Measurements from ENCODE around the gene CES3. TPM values are rescaled to one million over a fixed set of nuclear protein-coding genes. Genes with fewer than 3 reads are reported as not detected.

Gene CES3
- total and polyA plus RNA-seq, 9 donors = 0.45 to 2.3 (median 1.3) TPM

GRCh38 chr16:67021321-67021720, 60.3 kb downstream of the CES3 start:
- Histone ChIP-seq H3K4me1 (ENCODE audit: insufficient read depth) (no peaks in the 10 kb centered on the region), H3K36me3 (no peaks in the 10 kb centered on the region), H3K9me3 (no peaks in the 10 kb centered on the region), H3K4me3 (no peak overlapping the region), H3K27me3 (no peaks in the 10 kb centered on the region), H3K27ac (no peak overlapping the region)
- DNase-seq = peak in 1 of 5 donors; percentile 1
- TF ChIP-seq EP300 (IDR thresholded peaks at IDR 0.05) (no peak), CTCF (IDR thresholded peaks at IDR 0.05) (no peak), POLR2A (IDR thresholded peaks at IDR 0.05) (no peak)
- whole genome bisulfite sequencing, 3 donors = 84 to 95% (median 92%) methylated on average over 3 of the region's 3 CpGs
- intact Hi-C loops (cut with DNase I) = no loop called here

- 57 to 70% (median 68%) methylated on average over 4 of the region's 4 CpGs for WGBS, 3 donors
- TF ChIP-seq POLR2A (IDR thresholded peaks at IDR 0.05) (no peak), CTCF (IDR thresholded peaks at IDR 0.05) (no peak), EP300 (IDR thresholded peaks at IDR 0.05) (no peak)
These were observed 61.6 kb downstream of the CES3 start for GRCh38 chr16:67022531-67023214.

GRCh38 chr16:67023689-67024088, 62.6 kb downstream of the CES3 start:
- no peak for TF ChIP-seq POLR2A (IDR thresholded peaks at IDR 0.05)

More at GRCh38 chr16:67022531-67023214, 61.6 kb downstream of the CES3 start:
- H3K4me3 ChIP-seq = no peak overlapping the region
- no peak for DNase-seq
- no peaks in the 10 kb centered on the region for H3K4me1 ChIP-seq (ENCODE audit: insufficient read depth)
- H3K27ac ChIP-seq = no peak overlapping the region
- H3K9me3 ChIP-seq = no peaks in the 10 kb centered on the region
- H3K36me3 ChIP-seq = no peaks in the 10 kb centered on the region
- no peaks in the 10 kb centered on the region for H3K27me3 ChIP-seq
- intact Hi-C loops (cut with DNase I) = no loop called here

More at GRCh38 chr16:67023689-67024088, 62.6 kb downstream of the CES3 start:
- intact Hi-C loops (cut with DNase I) = no loop called here
- 85 to 100% (median 92%) methylated on average over 1 of the region's 1 CpG for WGBS, 3 donors
- Histone ChIP-seq H3K9me3 (no peaks in the 10 kb centered on the region), H3K36me3 (no peaks in the 10 kb centered on the region), H3K4me3 (no peak overlapping the region), H3K4me1 (ENCODE audit: insufficient read depth) (peaks cover 3% of the 10 kb centered on the region), H3K27ac (no peak overlapping the region), H3K27me3 (no peaks in the 10 kb centered on the region)
- DNase-seq = peak in 1 of 5 donors; percentile 2

Small RNA genes within 50 kb of the gene (small RNA-seq; reads per million reads assigned to genes)
- gene RN7SL543P = not detected

Other genes starting within 250 kb of the CES3 start
- gene DYNC1LI2, start 209.7 kb upstream of the CES3 start, total RNA-seq = 100 to 1,000 TPM in 3 of 7 donors, 10 to 100 TPM in 4; 71.3 to 116 (median 94.8) TPM
- gene DYNC1LI2, start 209.7 kb upstream of the CES3 start, polyA plus RNA-seq = 10 to 100 TPM; 44.3 to 91.3 TPM
- gene TERB1, start 159.7 kb upstream of the CES3 start, total RNA-seq = under 1 TPM in 3 of 7 donors, not detected in 4; 0.27 to 0.50 (median 0.35) TPM
- gene TERB1, start 159.7 kb upstream of the CES3 start, polyA plus RNA-seq = under 1 TPM in 1 of 2 donors, not detected in 1; 0.04 TPM
- 10 to 100 TPM; 38.3 to 63.7 (median 54.0) TPM for gene NAE1, start 130.3 kb upstream of the CES3 start, total RNA-seq
- 10 to 100 TPM; 41.8 to 44.4 TPM for gene NAE1, start 130.3 kb upstream of the CES3 start, polyA plus RNA-seq
- not detected for gene CA7, start 116.9 kb upstream of the CES3 start, total RNA-seq
- not detected for gene CA7, start 116.9 kb upstream of the CES3 start, polyA plus RNA-seq
- gene PDP2, start 80.8 kb upstream of the CES3 start, total RNA-seq = 10 to 100 TPM in 5 of 7 donors, 1 to 10 TPM in 2; 3.9 to 23.3 (median 18.5) TPM
- 10 to 100 TPM in 1 of 2 donors, 1 to 10 TPM in 1; 9.4 to 27.9 TPM for gene PDP2, start 80.8 kb upstream of the CES3 start, polyA plus RNA-seq
- 10 to 100 TPM in 1 of 7 donors, 1 to 10 TPM in 1, under 1 TPM in 3, not detected in 2; 0.12 to 19.2 (median 0.57) TPM for gene CDH16, start 42.4 kb upstream of the CES3 start, total RNA-seq
- gene CDH16, start 42.4 kb upstream of the CES3 start, polyA plus RNA-seq = not detected
- gene RRAD, start 35.7 kb upstream of the CES3 start, total RNA-seq = 10 to 100 TPM in 5 of 7 donors, 1 to 10 TPM in 2; 5.6 to 43.1 (median 12.1) TPM
- 10 to 100 TPM in 1 of 2 donors, 1 to 10 TPM in 1; 2.3 to 22.3 TPM for gene RRAD, start 35.7 kb upstream of the CES3 start, polyA plus RNA-seq
- gene CIAO2B, start 26.9 kb upstream of the CES3 start, total RNA-seq = 10 to 100 TPM; 57.7 to 77.8 (median 66.7) TPM
- gene CIAO2B, start 26.9 kb upstream of the CES3 start, polyA plus RNA-seq = 100 to 1,000 TPM in 1 of 2 donors, 10 to 100 TPM in 1; 40.1 to 150 TPM
- 10 to 100 TPM; 25.5 to 51.9 (median 42.2) TPM for gene CES2, start 25.8 kb upstream of the CES3 start, total RNA-seq
- gene CES2, start 25.8 kb upstream of the CES3 start, polyA plus RNA-seq = 10 to 100 TPM; 29.4 to 38.9 TPM
- 10 to 100 TPM in 5 of 7 donors, 1 to 10 TPM in 2; 6.7 to 67.1 (median 15.5) TPM for gene CES4A, start 27.3 kb downstream of the CES3 start, total RNA-seq
- 1 to 10 TPM; 6.0 to 9.7 TPM for gene CES4A, start 27.3 kb downstream of the CES3 start, polyA plus RNA-seq
- gene CBFB, start 67.9 kb downstream of the CES3 start, total RNA-seq = 10 to 100 TPM; 39.9 to 58.3 (median 48.9) TPM
- 10 to 100 TPM; 19.2 to 23.8 TPM for gene CBFB, start 67.9 kb downstream of the CES3 start, polyA plus RNA-seq
- gene PHAF1, start 148.7 kb downstream of the CES3 start, total RNA-seq = 10 to 100 TPM; 13.7 to 17.4 (median 14.9) TPM
- gene PHAF1, start 148.7 kb downstream of the CES3 start, polyA plus RNA-seq = 10 to 100 TPM in 1 of 2 donors, 1 to 10 TPM in 1; 9.0 to 25.1 TPM
- 10 to 100 TPM; 11.1 to 45.7 (median 28.7) TPM for gene B3GNT9, start 189.7 kb downstream of the CES3 start, total RNA-seq
- 10 to 100 TPM; 17.1 to 18.1 TPM for gene B3GNT9, start 189.7 kb downstream of the CES3 start, polyA plus RNA-seq
- gene TRADD, start 198.6 kb downstream of the CES3 start, total RNA-seq = 10 to 100 TPM in 6 of 7 donors, 1 to 10 TPM in 1; 7.3 to 30.9 (median 15.5) TPM
- gene TRADD, start 198.6 kb downstream of the CES3 start, polyA plus RNA-seq = 10 to 100 TPM in 1 of 2 donors, 1 to 10 TPM in 1; 4.2 to 15.7 TPM
- 10 to 100 TPM in 6 of 7 donors, 1 to 10 TPM in 1; 8.8 to 23.0 (median 15.0) TPM for gene FBXL8, start 198.7 kb downstream of the CES3 start, total RNA-seq
- gene FBXL8, start 198.7 kb downstream of the CES3 start, polyA plus RNA-seq = 10 to 100 TPM in 1 of 2 donors, 1 to 10 TPM in 1; 1.3 to 13.1 TPM
- 100 to 1,000 TPM in 1 of 7 donors, 10 to 100 TPM in 6; 30.8 to 115 (median 77.7) TPM for gene HSF4, start 203.5 kb downstream of the CES3 start, total RNA-seq
- gene HSF4, start 203.5 kb downstream of the CES3 start, polyA plus RNA-seq = 10 to 100 TPM in 1 of 2 donors, 1 to 10 TPM in 1; 9.9 to 44.9 TPM
- 10 to 100 TPM; 14.1 to 31.7 (median 21.4) TPM for gene NOL3, start 209.3 kb downstream of the CES3 start, total RNA-seq
- gene NOL3, start 209.3 kb downstream of the CES3 start, polyA plus RNA-seq = 10 to 100 TPM; 17.9 to 23.1 TPM
- 10 to 100 TPM; 16.8 to 96.4 (median 65.7) TPM for gene MATCAP1, start 222.7 kb downstream of the CES3 start, total RNA-seq
- 10 to 100 TPM; 15.4 to 38.4 TPM for gene MATCAP1, start 222.7 kb downstream of the CES3 start, polyA plus RNA-seq
- gene EXOC3L1, start 228.9 kb downstream of the CES3 start, total RNA-seq = 10 to 100 TPM in 4 of 7 donors, 1 to 10 TPM in 3; 6.1 to 33.0 (median 16.4) TPM
- 10 to 100 TPM in 1 of 2 donors, under 1 TPM in 1; 0.32 to 12.2 TPM for gene EXOC3L1, start 228.9 kb downstream of the CES3 start, polyA plus RNA-seq
- gene E2F4, start 230.9 kb downstream of the CES3 start, total RNA-seq = 10 to 100 TPM; 36.0 to 75.7 (median 52.9) TPM
- 10 to 100 TPM; 17.6 to 36.2 TPM for gene E2F4, start 230.9 kb downstream of the CES3 start, polyA plus RNA-seq
- 10 to 100 TPM in 1 of 7 donors, 1 to 10 TPM in 6; 1.1 to 14.8 (median 2.8) TPM for gene ELMO3, start 237.9 kb downstream of the CES3 start, total RNA-seq
- 1 to 10 TPM in 1 of 2 donors, not detected in 1; 1.2 TPM for gene ELMO3, start 237.9 kb downstream of the CES3 start, polyA plus RNA-seq

All from ovary (tissue), 9 donors.